Measurements from ENCODE around the gene BANF2. TPM values are rescaled to one million over a fixed set of nuclear protein-coding genes. Genes with fewer than 3 reads are reported as not detected.

Gene BANF2
- total RNA-seq, 1 donor from 2014 or later = not detected

GRCh38 chr20:17662333-17663039 is 37.3 kb upstream of the BANF2 start:
- DNase-seq = no peak
- intact Hi-C loops (cut with DNase I) = no loop called here
- peak; percentile 72 for ATAC-seq
- no peak for TF ChIP-seq CTCF (IDR thresholded peaks at IDR 0.05)
- H3K4me3 ChIP-seq = no peak overlapping the region
- peaks cover 28% of the 10 kb centered on the region for H3K4me1 ChIP-seq
- H3K27me3 ChIP-seq = no peaks in the 10 kb centered on the region
- peaks cover 15% of the 10 kb centered on the region for H3K36me3 ChIP-seq
- no peaks in the 10 kb centered on the region for H3K9me3 ChIP-seq
- no peak overlapping the region for H3K27ac ChIP-seq

DNA sequence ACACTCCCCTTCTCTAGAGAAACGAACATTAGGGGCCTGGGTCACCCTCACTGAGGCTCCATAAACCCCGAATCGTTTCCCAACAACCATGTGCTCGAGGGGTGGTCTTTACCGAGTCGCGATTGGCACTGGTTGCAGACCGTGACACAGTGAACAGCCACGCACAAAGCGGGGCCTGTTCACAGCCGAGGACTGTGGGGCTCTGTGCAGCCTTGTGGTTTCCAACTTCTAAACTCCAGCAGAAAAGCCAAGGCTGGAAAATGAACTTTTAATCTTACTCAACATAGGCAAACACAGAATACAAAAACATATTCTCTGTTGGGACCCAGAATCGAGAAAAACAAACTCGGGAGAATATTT is 36.7 kb upstream of the BANF2 start:
- intact Hi-C loops (cut with DNase I) = no loop called here
- no peak for ATAC-seq
- no peak for TF ChIP-seq CTCF (IDR thresholded peaks at IDR 0.05)
- no peak for DNase-seq
- no peak overlapping the region for H3K27ac ChIP-seq
- H3K27me3 ChIP-seq = no peaks in the 10 kb centered on the region
- no peak overlapping the region for H3K4me3 ChIP-seq
- no peaks in the 10 kb centered on the region for H3K9me3 ChIP-seq
- peaks cover 28% of the 10 kb centered on the region for H3K4me1 ChIP-seq
- peaks cover 14% of the 10 kb centered on the region for H3K36me3 ChIP-seq

- intact Hi-C loops (cut with DNase I) = no loop called here
- ATAC-seq (no peak), DNase-seq (no peak)
- no peak for TF ChIP-seq CTCF (IDR thresholded peaks at IDR 0.05)
- Histone ChIP-seq H3K36me3 (peaks cover 9% of the 10 kb centered on the region), H3K4me1 (peaks cover 28% of the 10 kb centered on the region), H3K9me3 (no peaks in the 10 kb centered on the region), H3K27ac (no peak overlapping the region), H3K27me3 (no peaks in the 10 kb centered on the region), H3K4me3 (no peak overlapping the region)
Measured at GRCh38 chr20:17663486-17663885, 36.3 kb upstream of the BANF2 start.

DNA sequence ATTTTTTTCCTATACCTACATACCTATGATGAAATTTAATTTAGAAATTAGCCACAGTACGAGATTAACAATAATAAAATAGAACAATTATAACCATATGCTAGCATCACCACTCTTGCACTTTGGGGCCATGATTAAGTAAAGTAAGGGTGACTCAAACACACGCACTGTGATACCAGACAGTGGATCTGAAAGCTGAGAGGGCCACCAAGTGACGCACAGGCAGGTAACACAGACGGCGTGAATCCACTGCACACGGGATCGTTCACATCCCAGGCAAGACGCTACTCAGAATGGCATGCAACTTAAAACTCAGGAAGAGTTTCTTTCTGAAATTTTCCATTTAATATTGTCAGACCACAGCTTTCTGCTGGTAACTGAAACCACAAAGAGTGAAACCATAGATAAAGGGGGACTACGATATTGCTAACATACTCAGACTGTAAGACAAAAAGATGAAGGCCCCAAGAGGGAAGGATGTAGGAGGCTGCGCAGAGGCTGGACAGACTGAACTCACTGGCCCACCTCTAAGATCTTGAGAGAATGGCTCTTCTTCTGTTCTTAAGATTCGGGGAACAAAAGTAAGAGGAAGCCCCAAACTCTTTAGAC is 35.6 kb upstream of the BANF2 start:
- Histone ChIP-seq H3K9me3 (no peaks in the 10 kb centered on the region), H3K4me3 (no peak overlapping the region), H3K36me3 (peaks cover 13% of the 10 kb centered on the region), H3K4me1 (peaks cover 28% of the 10 kb centered on the region), H3K27ac (no peak overlapping the region), H3K27me3 (no peaks in the 10 kb centered on the region)
- ATAC-seq (no peak), DNase-seq (no peak)
- intact Hi-C loops (cut with DNase I) = no loop called here
- no peak for TF ChIP-seq CTCF (IDR thresholded peaks at IDR 0.05)

- no peak for ATAC-seq
- no peak overlapping the region for H3K4me3 ChIP-seq
- H3K27me3 ChIP-seq = no peaks in the 10 kb centered on the region
- no peaks in the 10 kb centered on the region for H3K9me3 ChIP-seq
- DNase-seq = no peak
- peaks cover 31% of the 10 kb centered on the region for H3K4me1 ChIP-seq
- no peak for TF ChIP-seq CTCF (IDR thresholded peaks at IDR 0.05)
- intact Hi-C loops (cut with DNase I) = no loop called here
- peaks cover 18% of the 10 kb centered on the region for H3K36me3 ChIP-seq
- no peak overlapping the region for H3K27ac ChIP-seq
Measured at GRCh38 chr20:17665756-17666155, 34.0 kb upstream of the BANF2 start.

Measured in upper lobe of right lung (tissue), 1 donor.